Left hindlimb (tissue), 1 donor: ENCODE measurements around the gene DENND11.
A peak's percentile ranks its signal among the peaks of the same experiment; 100 is the strongest.

Experiments used
- DNase-seq: peaks from one replicate; pipeline ENCODE4 v3.0.0-alpha.2; 2018

DENND11 gene

DNA sequence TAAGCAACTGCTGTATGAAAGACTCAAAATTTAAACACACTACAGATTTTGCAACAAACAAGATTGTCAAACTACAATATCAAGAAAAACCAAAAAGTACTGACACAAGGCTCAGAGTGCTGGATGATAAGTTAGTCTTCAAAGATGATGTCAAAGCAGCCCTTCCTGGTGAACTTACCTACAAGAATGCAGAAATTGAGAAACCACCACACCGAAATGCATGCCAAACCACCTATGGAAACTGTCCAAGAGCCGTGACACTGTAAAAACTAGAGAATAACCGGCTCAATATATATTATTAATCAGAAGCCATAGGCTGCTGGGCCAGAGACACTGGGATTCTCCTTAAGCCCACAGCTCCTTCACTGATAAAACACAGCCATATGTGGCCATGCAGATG, 25.3 kb downstream of the DENND11 start:
- no peak for DNase-seq

DNA sequence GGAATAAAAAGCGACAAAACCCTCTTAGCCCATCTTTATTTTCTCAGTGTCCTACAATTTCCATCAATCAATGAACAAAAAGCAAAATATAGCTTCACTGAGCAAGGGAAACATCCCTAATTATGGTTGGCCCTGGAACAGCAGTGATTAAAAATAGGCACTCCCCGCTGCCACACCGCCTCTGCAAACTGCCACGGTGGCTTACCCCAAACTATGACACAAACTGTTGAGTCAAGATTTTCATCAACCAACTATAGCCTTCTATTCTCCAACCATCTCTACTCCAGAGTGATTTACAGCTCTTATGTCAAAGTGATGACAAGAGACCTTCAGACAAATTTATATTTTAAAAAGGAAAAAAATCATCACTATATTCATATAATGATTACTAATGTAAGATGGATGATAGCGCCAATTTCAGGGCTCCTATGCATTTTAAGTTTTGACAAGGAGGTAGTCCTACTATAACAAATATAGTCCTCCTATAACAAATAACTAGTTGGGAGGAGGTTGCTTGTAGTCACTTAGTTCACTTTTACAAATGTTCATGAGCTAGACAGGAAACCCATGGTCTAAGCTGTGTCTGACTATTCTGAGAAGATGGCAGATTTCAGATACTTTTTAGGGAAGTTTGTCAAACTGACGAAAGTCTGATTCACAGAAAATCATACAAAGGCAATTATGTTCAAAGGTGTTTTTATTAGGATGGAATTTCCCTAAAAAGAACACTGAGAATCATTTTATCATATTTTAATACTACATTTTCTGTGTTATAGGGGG, 26.3 kb downstream of the DENND11 start:
- no peak for DNase-seq

GRCh38 chr7:141674702-141675101, 27.3 kb downstream of the DENND11 start:
- DNase-seq: no peak

- DNase-seq: no peak
Measured at GRCh38 chr7:141674171-141674671, 27.7 kb downstream of the DENND11 start.

DNA sequence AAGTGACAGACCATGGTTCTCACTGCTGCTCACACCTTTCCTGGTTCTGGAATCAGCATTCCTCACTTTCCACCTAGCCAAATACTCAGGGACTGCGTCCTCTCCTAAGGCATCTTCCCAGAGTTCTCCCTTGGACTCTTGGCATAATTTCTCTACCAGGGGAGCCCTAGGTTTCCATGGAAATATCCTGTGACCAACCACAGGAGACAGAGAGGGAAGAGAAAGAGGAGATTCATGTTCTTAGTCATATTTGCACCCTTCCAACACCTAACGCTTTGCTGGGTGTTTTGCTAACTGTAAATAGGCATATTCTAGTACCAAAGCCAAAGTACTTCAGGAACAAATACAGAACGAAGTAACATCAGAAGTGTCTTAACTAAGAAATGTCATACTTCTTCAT, 28.6 kb downstream of the DENND11 start:
- no peak for DNase-seq

DNA sequence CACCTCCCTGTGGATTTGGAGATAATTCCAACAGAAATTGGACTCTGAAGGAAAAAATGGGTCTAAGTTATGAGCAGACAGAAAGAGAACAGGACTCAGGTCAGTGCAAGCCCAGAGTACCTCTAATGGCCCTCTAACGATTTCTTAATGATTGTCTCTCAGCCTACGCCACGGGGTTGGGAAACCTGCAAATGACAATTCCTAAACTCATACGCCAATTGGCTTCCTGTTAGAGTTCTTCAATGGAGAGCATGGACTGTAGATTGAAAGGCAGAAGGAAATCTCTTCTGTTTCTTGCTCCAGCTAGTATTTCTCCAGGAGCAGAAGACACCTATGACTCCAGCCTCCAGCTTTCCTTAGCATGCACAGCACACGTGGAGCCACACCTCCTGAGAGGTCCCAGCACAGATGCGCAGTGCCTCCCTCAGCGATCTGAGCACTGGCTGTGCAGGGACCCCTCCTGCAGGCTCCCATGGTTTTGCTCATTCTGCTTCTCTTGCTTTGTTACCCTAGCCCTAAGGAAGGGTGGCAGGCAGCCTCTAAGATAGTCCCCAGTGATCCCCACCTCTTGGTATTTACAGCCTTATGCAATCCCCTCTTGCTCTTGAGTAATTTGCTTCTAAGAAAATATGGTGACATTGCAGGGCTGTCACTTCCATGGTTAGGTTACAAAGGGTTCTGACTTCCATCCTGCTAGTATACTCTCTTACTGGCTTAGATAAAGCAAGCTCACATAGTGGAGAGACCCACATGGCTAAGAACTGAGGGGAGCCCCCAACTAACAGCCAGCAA, 30.1 kb downstream of the DENND11 start:
- DNase-seq: no peak

GRCh38 chr7:141668853-141669252, 33.1 kb downstream of the DENND11 start:
- no peak for DNase-seq

DNA sequence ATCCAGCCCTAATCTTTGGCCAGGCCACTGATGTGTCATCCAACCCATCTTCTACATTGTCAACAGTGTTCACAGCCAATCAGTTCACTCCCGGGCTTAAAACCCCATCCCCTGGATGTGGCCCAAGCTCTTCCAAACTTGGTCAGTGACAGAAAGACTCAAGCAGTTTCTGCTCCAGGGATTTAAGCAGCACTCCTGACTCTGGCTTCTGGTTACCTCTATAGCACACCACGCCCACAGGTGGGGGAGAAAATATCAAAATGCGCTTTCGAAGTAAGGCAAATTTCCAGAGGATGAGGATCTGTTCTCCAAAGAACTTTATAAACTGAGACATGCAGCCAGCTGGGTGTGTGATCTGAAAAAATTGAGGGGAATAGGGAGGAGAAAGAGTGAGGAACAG, 35.9 kb downstream of the DENND11 start:
- DNase-seq: no peak

DNA sequence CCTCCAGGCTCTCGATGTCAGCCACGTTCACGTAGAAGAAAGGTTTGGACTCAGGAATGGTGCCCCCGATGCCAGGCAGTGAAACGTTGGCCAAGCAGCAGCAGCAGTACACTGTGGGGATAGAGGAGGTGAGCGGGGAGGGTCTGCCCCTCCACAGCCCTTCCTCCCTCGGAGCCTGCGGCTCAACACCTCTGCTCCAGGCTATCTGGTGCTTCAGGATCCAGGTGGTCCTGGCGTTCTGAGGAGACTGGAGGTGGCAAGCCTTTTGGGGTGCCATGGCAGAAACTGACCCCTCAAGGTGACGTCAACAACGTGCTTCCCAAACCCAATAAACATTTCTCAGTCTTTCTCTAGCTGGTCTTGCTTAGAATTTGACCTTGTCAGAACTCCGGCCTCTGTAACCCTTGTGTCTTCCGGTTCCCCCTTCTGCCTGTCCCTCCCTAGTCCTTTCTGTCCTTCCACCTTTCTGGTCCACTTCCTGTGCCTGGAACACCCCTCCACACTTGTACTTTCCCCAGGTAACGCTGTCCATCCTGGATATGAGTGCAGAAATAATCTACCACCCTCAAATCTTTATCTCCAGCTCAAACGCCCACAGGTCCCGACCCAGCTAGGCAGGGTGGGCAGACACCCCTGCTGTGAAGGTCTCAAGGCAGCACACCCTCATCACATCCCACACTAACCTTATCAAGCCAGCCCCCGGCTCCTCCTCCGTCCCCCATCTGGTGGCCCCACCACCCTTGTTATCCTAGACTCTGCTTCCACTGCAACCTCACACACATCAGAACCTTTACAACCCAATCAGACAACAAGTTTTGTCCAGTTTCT, 36.5 kb downstream of the DENND11 start:
- DNase-seq: no peak

DNA sequence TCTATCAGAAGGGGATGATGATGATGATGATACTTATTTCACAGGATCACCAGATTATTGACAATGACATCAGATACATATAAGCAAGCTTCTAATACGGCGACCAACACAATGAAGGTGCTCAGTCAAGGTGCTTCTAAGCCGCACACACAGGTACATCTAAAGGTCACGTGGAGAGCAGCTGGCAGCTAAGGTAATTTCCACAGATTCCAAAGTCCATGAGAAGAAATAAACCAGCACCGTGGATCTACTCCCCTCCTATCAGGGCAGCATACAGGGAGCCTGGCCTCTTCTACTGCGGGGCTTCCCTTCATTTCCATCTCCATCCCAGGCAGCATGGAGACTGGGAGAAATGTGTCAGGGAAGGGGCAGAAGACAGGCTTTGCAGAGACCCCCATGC, 37.5 kb downstream of the DENND11 start:
- DNase-seq: no peak

GRCh38 chr7:141663081-141663849, 38.7 kb downstream of the DENND11 start:
- DNase-seq: no peak

GRCh38 chr7:141660259-141660658, 41.7 kb downstream of the DENND11 start:
- DNase-seq: no peak

GRCh38 chr7:141659501-141659900, 42.5 kb downstream of the DENND11 start:
- DNase-seq: no peak

DNA sequence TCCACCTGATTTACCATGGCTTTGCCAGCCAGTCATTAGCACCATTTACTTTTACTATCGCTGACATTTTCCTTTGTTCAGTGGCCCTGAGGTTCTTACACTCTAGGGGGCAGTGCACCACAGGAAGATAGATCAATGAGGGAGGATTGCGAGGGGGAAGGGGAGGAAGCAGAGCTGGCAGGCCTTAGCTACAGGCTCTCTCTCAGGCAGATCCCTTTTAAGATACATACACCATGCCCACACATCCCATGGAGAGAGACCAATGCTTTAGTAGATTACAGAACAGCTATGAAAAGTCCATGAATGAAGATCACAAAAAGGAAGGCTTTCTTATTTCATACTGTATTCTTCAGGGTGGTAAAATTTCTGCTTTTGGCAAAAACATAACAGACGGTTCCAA, 47.4 kb downstream of the DENND11 start:
- peak; percentile 52 for DNase-seq

DNA sequence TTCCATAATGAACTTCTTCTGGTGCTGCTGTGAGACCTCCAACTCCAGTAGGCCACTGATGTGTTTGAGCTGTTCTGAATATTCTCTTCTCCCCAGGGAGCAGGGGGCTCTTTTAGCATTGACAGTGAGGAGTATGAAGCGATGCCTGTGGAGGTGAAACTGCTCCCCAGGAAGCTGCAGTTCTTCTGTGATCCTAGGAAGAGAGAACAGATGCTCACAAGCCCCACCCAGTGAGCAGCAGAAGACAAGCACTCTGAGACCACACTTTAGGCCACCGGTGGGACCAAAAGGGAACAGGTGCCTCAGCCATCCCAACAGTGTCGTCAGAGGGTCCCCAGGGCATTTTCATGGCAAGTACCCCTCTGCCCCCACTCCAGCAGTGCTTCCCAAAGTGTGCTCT, 49.3 kb downstream of the DENND11 start:
- no peak for DNase-seq
